ENCODE results near the gene CARD19. TPM values are rescaled to one million over a fixed set of nuclear protein-coding genes. Genes with fewer than 3 reads are reported as not detected.

Gene CARD19
- total RNA-seq, 1 donor from 2014 or later: 63.3 TPM

DNA sequence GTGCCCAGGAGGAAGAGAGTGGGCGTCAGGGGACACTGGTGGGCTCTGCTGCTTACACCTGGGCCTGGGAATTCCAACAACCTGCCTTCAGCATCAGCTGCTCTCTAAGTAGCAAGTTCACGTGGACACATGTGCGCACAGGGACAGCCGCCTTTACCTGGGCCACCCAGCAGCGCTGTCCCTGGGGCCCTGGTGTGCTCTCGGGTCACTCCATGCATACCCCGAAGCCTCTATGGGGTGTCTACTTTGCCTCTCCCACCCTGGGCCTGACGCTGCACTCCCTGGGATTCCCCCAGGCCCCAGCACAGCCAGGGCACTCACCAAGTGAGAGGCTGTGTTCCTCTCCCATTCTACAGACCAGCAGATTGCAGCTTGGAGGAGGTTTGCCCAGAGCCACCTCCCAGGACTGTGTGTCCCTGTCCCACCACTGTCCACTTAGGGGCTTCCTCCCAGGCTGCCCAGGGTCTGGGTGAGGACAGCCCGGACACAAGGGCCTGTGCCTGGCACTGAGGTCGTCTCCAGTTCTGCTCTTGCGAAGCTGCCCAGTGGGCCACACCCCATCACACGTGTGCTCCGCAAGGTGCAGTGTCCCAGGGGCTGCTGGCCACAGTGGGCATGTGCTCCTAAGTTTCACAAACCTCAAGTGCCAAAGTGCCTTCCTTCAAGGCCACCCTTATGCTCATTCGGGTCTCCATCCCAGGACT is 32.1 kb downstream of the CARD19 start:
- H3K4me1 ChIP-seq: peaks cover 78% of the 10 kb centered on the region
- no peak overlapping the region for H3K4me3 ChIP-seq
- no peak for DNase-seq (ENCODE audit: extremely low spot score in 2 of 2)
- TF ChIP-seq, protein P1, sequence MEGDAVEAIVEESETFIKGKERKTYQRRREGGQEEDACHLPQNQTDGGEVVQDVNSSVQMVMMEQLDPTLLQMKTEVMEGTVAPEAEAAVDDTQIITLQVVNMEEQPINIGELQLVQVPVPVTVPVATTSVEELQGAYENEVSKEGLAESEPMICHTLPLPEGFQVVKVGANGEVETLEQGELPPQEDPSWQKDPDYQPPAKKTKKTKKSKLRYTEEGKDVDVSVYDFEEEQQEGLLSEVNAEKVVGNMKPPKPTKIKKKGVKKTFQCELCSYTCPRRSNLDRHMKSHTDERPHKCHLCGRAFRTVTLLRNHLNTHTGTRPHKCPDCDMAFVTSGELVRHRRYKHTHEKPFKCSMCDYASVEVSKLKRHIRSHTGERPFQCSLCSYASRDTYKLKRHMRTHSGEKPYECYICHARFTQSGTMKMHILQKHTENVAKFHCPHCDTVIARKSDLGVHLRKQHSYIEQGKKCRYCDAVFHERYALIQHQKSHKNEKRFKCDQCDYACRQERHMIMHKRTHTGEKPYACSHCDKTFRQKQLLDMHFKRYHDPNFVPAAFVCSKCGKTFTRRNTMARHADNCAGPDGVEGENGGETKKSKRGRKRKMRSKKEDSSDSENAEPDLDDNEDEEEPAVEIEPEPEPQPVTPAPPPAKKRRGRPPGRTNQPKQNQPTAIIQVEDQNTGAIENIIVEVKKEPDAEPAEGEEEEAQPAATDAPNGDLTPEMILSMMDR (IDR thresholded peaks at IDR 0.05): no peak
- TF ChIP-seq POLR2A (IDR thresholded peaks at IDR 0.05): no peak
- TF ChIP-seq POLR2AphosphoS5 (IDR thresholded peaks at IDR 0.05; ENCODE audit: insufficient read depth in 1 of 2, low read depth in 1 of 2): no peak
- peak overlapping the region; percentile 99 for H3K27ac ChIP-seq
- H3K9me3 ChIP-seq: no peaks in the 10 kb centered on the region
- H3K27me3 ChIP-seq: no peaks in the 10 kb centered on the region
- intact Hi-C loops (cut with DNase I): no loop called here
- H3K36me3 ChIP-seq: peaks cover 0 to 17% of the 10 kb centered on the region in 2 donors

DNA sequence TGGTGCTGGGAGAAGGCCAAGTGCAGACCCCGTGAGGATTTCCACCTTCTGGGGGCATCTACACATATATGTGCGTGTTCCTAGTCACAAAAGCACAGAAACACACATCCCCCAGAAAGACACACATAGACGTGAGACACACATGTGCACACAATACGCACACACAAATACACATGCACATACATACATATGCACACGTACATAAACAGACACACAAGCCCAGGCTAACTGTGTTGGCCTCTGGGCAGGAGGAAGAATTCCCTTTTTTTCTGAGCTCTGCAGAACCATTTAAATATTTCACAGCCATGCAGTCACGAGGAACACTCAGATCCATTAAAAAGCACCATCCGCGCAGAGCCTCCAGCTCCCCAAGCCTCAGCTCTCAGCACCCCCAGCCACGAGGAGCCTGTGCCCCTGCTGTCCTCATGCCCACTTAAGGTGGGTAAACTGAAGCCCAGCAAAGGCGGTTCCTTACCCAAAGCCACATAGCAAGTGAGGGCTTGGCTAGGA is 32.8 kb downstream of the CARD19 start:
- Histone ChIP-seq H3K4me3 (no peak overlapping the region), H3K36me3 (peaks cover 0 to 14% of the 10 kb centered on the region in 2 donors), H3K4me1 (peaks cover 84% of the 10 kb centered on the region), H3K9me3 (no peaks in the 10 kb centered on the region), H3K27me3 (no peaks in the 10 kb centered on the region), H3K27ac (peak overlapping the region; percentile 99)
- DNase-seq (ENCODE audit: extremely low spot score in 2 of 2): no peak
- TF ChIP-seq, protein P1 (IDR thresholded peaks at IDR 0.05): no peak
- no peak for TF ChIP-seq POLR2A (IDR thresholded peaks at IDR 0.05)
- TF ChIP-seq POLR2AphosphoS5 (IDR thresholded peaks at IDR 0.05; ENCODE audit: insufficient read depth in 1 of 2, low read depth in 1 of 2): no peak
- intact Hi-C loops (cut with DNase I): no loop called here

DNA sequence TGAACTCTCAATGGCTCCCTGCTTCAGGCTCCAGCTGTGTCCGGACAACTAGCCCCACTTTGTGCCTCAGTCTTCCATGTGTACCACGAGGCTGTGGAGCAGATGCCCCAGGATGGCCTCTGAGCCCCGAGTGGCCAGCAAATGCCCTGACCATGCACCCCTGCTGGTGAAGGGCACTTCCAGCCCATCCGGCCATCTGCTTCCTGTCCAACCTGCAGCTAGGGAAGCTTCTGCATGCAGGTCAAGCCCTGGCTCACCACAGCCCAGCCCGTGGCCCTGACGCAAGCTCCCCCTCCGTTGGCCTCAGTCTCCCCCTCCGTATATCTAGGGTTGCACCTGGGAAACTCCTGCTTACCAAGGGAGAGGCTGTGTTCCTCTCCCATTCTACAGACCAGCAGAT is 33.3 kb downstream of the CARD19 start:
- Histone ChIP-seq H3K27ac (peak overlapping the region; percentile 99), H3K4me1 (peaks cover 84% of the 10 kb centered on the region), H3K4me3 (no peak overlapping the region), H3K36me3 (peaks cover 0 to 9% of the 10 kb centered on the region in 2 donors), H3K27me3 (no peaks in the 10 kb centered on the region), H3K9me3 (no peaks in the 10 kb centered on the region)
- DNase-seq (ENCODE audit: extremely low spot score in 2 of 2): no peak
- intact Hi-C loops (cut with DNase I): no loop called here
- no peak for TF ChIP-seq POLR2A (IDR thresholded peaks at IDR 0.05)
- TF ChIP-seq, protein P1 (IDR thresholded peaks at IDR 0.05): no peak
- TF ChIP-seq POLR2AphosphoS5 (IDR thresholded peaks at IDR 0.05; ENCODE audit: insufficient read depth in 1 of 2, low read depth in 1 of 2): peak in 1 of 2 donors; percentile 62

DNA sequence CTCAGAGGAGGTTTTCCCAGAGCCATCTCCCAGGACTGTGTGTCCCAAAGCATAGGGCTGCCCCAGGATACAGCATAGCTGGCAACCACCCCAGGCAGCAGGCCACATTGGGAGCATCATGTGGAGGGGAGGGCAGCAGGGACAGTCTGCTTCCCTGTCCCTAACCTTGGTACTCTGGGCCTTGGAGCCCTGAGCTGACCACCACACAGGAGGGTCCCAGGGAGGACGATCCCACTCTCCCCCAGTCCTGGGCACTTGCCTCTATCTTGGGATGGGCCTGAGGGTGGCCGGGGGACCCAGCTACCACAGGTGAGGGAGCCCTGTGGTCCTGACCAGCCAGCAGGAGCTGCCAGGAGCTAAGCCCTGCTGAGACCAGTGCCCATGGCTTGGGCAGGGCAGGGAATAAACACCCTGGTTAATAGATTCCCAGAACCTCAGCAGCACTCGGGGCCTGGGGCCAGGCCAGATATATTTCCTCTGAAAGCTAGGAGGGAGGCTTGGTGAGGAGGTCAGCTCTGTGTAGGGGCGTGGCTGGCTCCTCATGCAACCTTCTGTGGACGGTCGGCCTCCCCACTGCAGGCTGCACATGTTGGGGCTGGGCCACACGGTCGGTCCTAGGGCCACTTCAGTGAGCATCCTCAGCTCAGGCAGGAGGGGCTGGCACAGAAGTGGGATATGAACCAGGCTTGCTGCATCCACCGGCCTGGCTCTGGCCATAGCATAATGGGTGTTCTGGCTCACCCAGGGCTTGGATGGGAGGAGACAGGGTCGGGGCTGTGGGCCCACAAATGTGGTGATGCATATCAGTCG is 33.9 kb downstream of the CARD19 start:
- intact Hi-C loops (cut with DNase I): no loop called here
- DNase-seq (ENCODE audit: extremely low spot score in 2 of 2): no peak
- Histone ChIP-seq H3K27me3 (no peaks in the 10 kb centered on the region), H3K9me3 (no peaks in the 10 kb centered on the region), H3K4me1 (peaks cover 90% of the 10 kb centered on the region), H3K4me3 (no peak overlapping the region), H3K36me3 (peaks cover 0 to 5% of the 10 kb centered on the region in 2 donors), H3K27ac (peak overlapping the region; percentile 99)
- no peak for TF ChIP-seq POLR2A (IDR thresholded peaks at IDR 0.05)
- peak in 1 of 2 donors; percentile 28 for TF ChIP-seq POLR2AphosphoS5 (IDR thresholded peaks at IDR 0.05; ENCODE audit: insufficient read depth in 1 of 2, low read depth in 1 of 2)
- TF ChIP-seq, protein P1 (IDR thresholded peaks at IDR 0.05): no peak
